Chondrocyte (in vitro differentiated cells): ENCODE results near the gene CAB39. TPM values are rescaled to one million over a fixed set of nuclear protein-coding genes. Genes with fewer than 3 reads are reported as not detected.

Experiments used
- DNase-seq: peaks from one replicate; pipeline ENCODE4 v3.0.0; 2021; ENCODE audit warnings: mixed read lengths, low spot score
- H3K27ac Mint-ChIP-seq: one replicate; pipeline ENCODE4 v1.8.0; 2021; ENCODE audit warnings: mild to moderate bottlenecking, moderate library complexity, mixed read lengths; ENCODE audit not compliant: unreplicated experiment
- H3K27me3 Mint-ChIP-seq: 2 replicates; pipeline ENCODE4 v1.8.0; 2021; ENCODE audit warnings: low read depth, mixed read lengths
- H3K36me3 Mint-ChIP-seq: 2 replicates; pipeline ENCODE4 v1.8.0; 2021; ENCODE audit warnings: low read depth, mixed read lengths
- H3K4me1 Mint-ChIP-seq: 2 replicates; pipeline ENCODE4 v1.8.0; 2021; ENCODE audit warnings: low read depth, mild to moderate bottlenecking, mixed read lengths
- H3K4me3 Mint-ChIP-seq: one replicate; pipeline ENCODE4 v1.8.0; 2021; ENCODE audit warnings: mild to moderate bottlenecking, moderate library complexity, mixed read lengths; ENCODE audit not compliant: unreplicated experiment
- H3K9me3 Mint-ChIP-seq: 2 replicates; pipeline ENCODE4 v1.8.0; 2021; ENCODE audit warnings: low read depth, mixed read lengths
- CTCF ChIP-seq: fragments of 200-600 bp; sonication (generic); IDR thresholded peaks from 2 replicates; pipeline ENCODE4 v1.5.0; 2021; ENCODE audit warnings: antibody characterized with exemption, mild to moderate bottlenecking, moderate library complexity
- total RNA-seq: library from RNA; stranded (reverse); gene quantifications from 3 replicates; pipeline ENCODE4 v1.2.1, GENCODE V29; 2021

Gene CAB39
- total RNA-seq, 1 donor from 2014 or later = 33.4 TPM

- no peak for DNase-seq
- Mint-ChIP-seq H3K27ac (no peak overlapping the region), H3K4me3 (no peak overlapping the region), H3K27me3 (peaks cover 9% of the 10 kb centered on the region), H3K9me3 (peaks cover 3% of the 10 kb centered on the region), H3K4me1 (no peaks in the 10 kb centered on the region), H3K36me3 (peaks cover 4% of the 10 kb centered on the region)
- TF ChIP-seq CTCF = no peak
Observed at GRCh38 chr2:230678018-230678417, 34.6 kb upstream of the CAB39 start.

GRCh38 chr2:230678451-230678850 is 34.2 kb upstream of the CAB39 start:
- no peak for DNase-seq
- Mint-ChIP-seq H3K9me3 (peaks cover 3% of the 10 kb centered on the region), H3K27me3 (peaks cover 9% of the 10 kb centered on the region), H3K4me3 (no peak overlapping the region), H3K4me1 (no peaks in the 10 kb centered on the region), H3K36me3 (peaks cover 4% of the 10 kb centered on the region), H3K27ac (no peak overlapping the region)
- no peak for TF ChIP-seq CTCF

GRCh38 chr2:230680463-230681170 is 32.0 kb upstream of the CAB39 start:
- TF ChIP-seq CTCF = no peak
- no peak overlapping the region for H3K27ac Mint-ChIP-seq
- peaks cover 9% of the 10 kb centered on the region for H3K27me3 Mint-ChIP-seq
- no peak for DNase-seq
- H3K4me1 Mint-ChIP-seq = peaks cover 11% of the 10 kb centered on the region
- H3K9me3 Mint-ChIP-seq = peaks cover 3% of the 10 kb centered on the region
- H3K4me3 Mint-ChIP-seq = no peak overlapping the region
- peaks cover 4% of the 10 kb centered on the region for H3K36me3 Mint-ChIP-seq

GRCh38 chr2:230681171-230681545 is 31.5 kb upstream of the CAB39 start:
- Mint-ChIP-seq H3K9me3 (peaks cover 3% of the 10 kb centered on the region), H3K27ac (no peak overlapping the region), H3K4me1 (peaks cover 11% of the 10 kb centered on the region), H3K27me3 (peaks cover 9% of the 10 kb centered on the region), H3K4me3 (no peak overlapping the region), H3K36me3 (peaks cover 4% of the 10 kb centered on the region)
- no peak for TF ChIP-seq CTCF
- DNase-seq = no peak

GRCh38 chr2:230682546-230682945 is 30.1 kb upstream of the CAB39 start:
- peaks cover 9% of the 10 kb centered on the region for H3K27me3 Mint-ChIP-seq
- H3K27ac Mint-ChIP-seq = no peak overlapping the region
- DNase-seq = no peak
- no peak overlapping the region for H3K4me3 Mint-ChIP-seq
- H3K4me1 Mint-ChIP-seq = peaks cover 14% of the 10 kb centered on the region
- TF ChIP-seq CTCF = no peak
- peaks cover 2% of the 10 kb centered on the region for H3K36me3 Mint-ChIP-seq
- peaks cover 3% of the 10 kb centered on the region for H3K9me3 Mint-ChIP-seq
